CD14-positive monocyte (primary cell): Measurements from ENCODE around the gene FUT8. TPM values are rescaled to one million over a fixed set of nuclear protein-coding genes. Genes with fewer than 3 reads are reported as not detected.

ENCODE experiments used
- DNase-seq, 3 donors: peaks; one replicate each; pipeline ENCODE4 v3.0.0-alpha.2; 2011 to 2022
- H2AFZ ChIP-seq: 2 replicates; pipeline ENCODE4 v1.6.0; 2012; ENCODE audit warnings: mild to moderate bottlenecking, low read depth, low read length, inconsistent platforms; ENCODE audit not compliant: insufficient read depth, poor library complexity, severe bottlenecking
- H3K27ac ChIP-seq, 2 donors: 1 replicate in 1 of 2; 2 replicates in 1 of 2; pipeline ENCODE4 v1.5.1; 2012 to 2013; ENCODE audit warnings: low read length in 2 of 2, control low read depth in 1 of 2, inconsistent platforms in 1 of 2, low read depth in 1 of 2, mild to moderate bottlenecking in 1 of 2
- H3K27me3 ChIP-seq, 2 donors: one replicate each; pipeline versions ENCODE4 v1.6.0 to v1.6.1; 2011 to 2013; ENCODE audit warnings: low read length in 2 of 2; ENCODE audit not compliant: control insufficient read depth in 2 of 2, insufficient read depth in 2 of 2
- H3K36me3 ChIP-seq, 2 donors: replicated peaks in 1 of 2; 1 replicate in 1 of 2; 2 replicates in 1 of 2; pipeline versions ENCODE4 v1.5.1 to v1.6.1; 2012 to 2013; ENCODE audit warnings: low read length in 2 of 2, control low read depth in 1 of 2, inconsistent platforms in 1 of 2, mild to moderate bottlenecking in 1 of 2; ENCODE audit not compliant: insufficient read depth in 2 of 2, control insufficient read depth in 1 of 2
- H3K4me1 ChIP-seq, 2 donors: 1 replicate in 1 of 2; 2 replicates in 1 of 2; pipeline versions ENCODE4 v1.5.1 to v1.6.1; 2012 to 2013; ENCODE audit warnings: low read length in 2 of 2, control low read depth in 1 of 2, inconsistent platforms in 1 of 2, mild to moderate bottlenecking in 1 of 2, moderate library complexity in 1 of 2; ENCODE audit not compliant: insufficient read depth in 2 of 2, control insufficient read depth in 1 of 2
- H3K4me2 ChIP-seq: replicated peaks from 2 replicates; pipeline ENCODE3; 2012; ENCODE audit warnings: low read length, moderate library complexity, mild to moderate bottlenecking; ENCODE audit not compliant: poor library complexity, severe bottlenecking; ENCODE audit errors: extremely low read depth
- H3K4me3 ChIP-seq, 3 experiments: fragments of 200-600 bp in 1 of 3; sonication (generic) in 1 of 3; replicated peaks in 1 of 3; 1 replicate in 2 of 3; 2 replicates in 1 of 3; pipeline ENCODE4 v1.5.1; 2011 to 2013; ENCODE audit warnings: low read length in 3 of 3, mild to moderate bottlenecking in 3 of 3, control low read depth in 2 of 3, low read depth in 2 of 3, inconsistent platforms in 1 of 3, moderate library complexity in 1 of 3
- H3K79me2 ChIP-seq: 2 replicates; pipeline ENCODE4 v1.6.0; 2012; ENCODE audit warnings: mild to moderate bottlenecking, control low read depth, inconsistent platforms, low read length, moderate library complexity; ENCODE audit not compliant: insufficient read depth
- H3K9ac ChIP-seq: 2 replicates; pipeline ENCODE4 v1.6.0; 2017; ENCODE audit warnings: low read length, mild to moderate bottlenecking; ENCODE audit not compliant: insufficient read depth, poor library complexity, severe bottlenecking
- H3K9me3 ChIP-seq, 2 donors: replicated peaks in 1 of 2; 1 replicate in 1 of 2; 2 replicates in 1 of 2; pipeline versions ENCODE4 v1.5.1 to v1.6.1; 2012 to 2013; ENCODE audit warnings: low read length in 2 of 2, control low read depth in 1 of 2; ENCODE audit not compliant: control insufficient read depth in 1 of 2, insufficient read depth in 1 of 2
- H4K20me1 ChIP-seq: 2 replicates; pipeline ENCODE4 v1.6.0; 2012; ENCODE audit warnings: mild to moderate bottlenecking, low read length, control low read depth, moderate library complexity; ENCODE audit not compliant: insufficient read depth
- H3K27ac Mint-ChIP-seq, 7 donors: one replicate each; pipeline ENCODE4 v1.8.0; 2020; ENCODE audit warnings: mild to moderate bottlenecking in 7 of 7, mixed read lengths in 7 of 7, moderate library complexity in 6 of 7, inconsistent platforms in 2 of 7
- H3K27me3 Mint-ChIP-seq, 3 donors: one replicate each; pipeline ENCODE4 v1.8.0; 2021 to 2022; ENCODE audit warnings: low read depth in 3 of 3, mild to moderate bottlenecking in 3 of 3, mixed read lengths in 3 of 3, moderate library complexity in 3 of 3, inconsistent platforms in 1 of 3
- H3K36me3 Mint-ChIP-seq, 2 donors: one replicate each; pipeline ENCODE4 v1.8.0; 2020; ENCODE audit warnings: mixed read lengths in 2 of 2, inconsistent platforms in 1 of 2, mild to moderate bottlenecking in 1 of 2
- H3K4me1 Mint-ChIP-seq: one replicate; pipeline ENCODE4 v1.8.0; 2020; ENCODE audit warnings: mild to moderate bottlenecking, mixed read lengths
- H3K4me3 Mint-ChIP-seq, 2 donors: one replicate each; pipeline ENCODE4 v1.8.0; 2020; ENCODE audit warnings: mild to moderate bottlenecking in 2 of 2, mixed read lengths in 2 of 2, moderate library complexity in 1 of 2
- H3K9me3 Mint-ChIP-seq, 7 donors: one replicate each; pipeline ENCODE4 v1.8.0; 2020 to 2022; ENCODE audit warnings: mixed read lengths in 7 of 7, mild to moderate bottlenecking in 6 of 7, moderate library complexity in 6 of 7, inconsistent platforms in 2 of 7
- WGBS: methylation state at CpG from one replicate; pipeline ENCODE4 v1.1.5; 2013; ENCODE audit warnings: missing lambda C conversion rate; ENCODE audit not compliant: insufficient coverage; 5-methylcytosine and 5-hydroxymethylcytosine counted together
- intact Hi-C, 2 donors: fragments of 100-400 bp; cut with micrococcal nuclease; formaldehyde crosslinking; loops; one replicate each; pipeline versions ENCODE4 v1.15.0 to v1.15.1; 2023
- polyA plus RNA-seq, 3 donors: library from polyadenylated mRNA; depleted of rRNA in 1 of 3; unstranded in 2 of 3; stranded (reverse) in 1 of 3; fragments of 300-500 nt in 2 of 3; fragments of >200 nt in 1 of 3; fragmentation: Illumina TruSeq in 2 of 3; gene quantifications; 1 replicate in 2 of 3; 2 replicates in 1 of 3; pipeline ENCODE4 v1.2.3, GENCODE V29; 2012 to 2021
- TF ChIP-seq, protein P1 (sequence below): fragments of 200-600 bp; IDR thresholded peaks from one replicate; pipeline ENCODE4 v1.8.0; 2022; ENCODE audit warnings: antibody characterized with exemption, mild to moderate bottlenecking

FUT8 gene
- polyA plus RNA-seq, 3 donors = 1.6 to 5.1 (median 5.0) TPM

DNA sequence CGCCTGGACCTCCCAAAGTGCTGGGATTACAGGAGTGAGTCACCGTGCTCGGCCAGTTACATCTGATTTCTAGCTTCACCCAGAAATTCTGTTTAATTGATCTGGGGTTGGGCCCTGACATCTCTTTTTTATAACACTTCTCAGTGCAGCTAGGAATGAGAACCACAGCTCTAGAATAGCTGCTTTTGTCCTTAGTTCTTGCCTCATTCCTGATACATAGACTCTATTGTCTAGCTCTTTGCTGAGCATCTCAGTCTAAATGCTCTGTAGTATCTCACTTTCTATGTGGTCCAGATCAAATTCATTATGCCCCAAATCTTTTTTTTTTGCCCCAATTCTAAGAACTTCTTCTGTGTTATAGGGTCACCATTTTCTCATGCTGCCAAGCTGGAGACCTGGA lies 29.9 kb upstream of the FUT8 start:
- H3K4me3 Mint-ChIP-seq = no peak overlapping the region
- H3K27me3 ChIP-seq = no peaks in the 10 kb centered on the region
- H2AFZ ChIP-seq = no peak overlapping the region
- H3K27ac ChIP-seq = no peak overlapping the region
- H3K79me2 ChIP-seq = no peaks in the 10 kb centered on the region
- H3K27ac Mint-ChIP-seq = no peak overlapping the region
- intact Hi-C loops = no loop called here
- H3K36me3 Mint-ChIP-seq = no peaks in the 10 kb centered on the region
- H3K4me1 ChIP-seq = no peaks in the 10 kb centered on the region
- TF ChIP-seq, protein P1, sequence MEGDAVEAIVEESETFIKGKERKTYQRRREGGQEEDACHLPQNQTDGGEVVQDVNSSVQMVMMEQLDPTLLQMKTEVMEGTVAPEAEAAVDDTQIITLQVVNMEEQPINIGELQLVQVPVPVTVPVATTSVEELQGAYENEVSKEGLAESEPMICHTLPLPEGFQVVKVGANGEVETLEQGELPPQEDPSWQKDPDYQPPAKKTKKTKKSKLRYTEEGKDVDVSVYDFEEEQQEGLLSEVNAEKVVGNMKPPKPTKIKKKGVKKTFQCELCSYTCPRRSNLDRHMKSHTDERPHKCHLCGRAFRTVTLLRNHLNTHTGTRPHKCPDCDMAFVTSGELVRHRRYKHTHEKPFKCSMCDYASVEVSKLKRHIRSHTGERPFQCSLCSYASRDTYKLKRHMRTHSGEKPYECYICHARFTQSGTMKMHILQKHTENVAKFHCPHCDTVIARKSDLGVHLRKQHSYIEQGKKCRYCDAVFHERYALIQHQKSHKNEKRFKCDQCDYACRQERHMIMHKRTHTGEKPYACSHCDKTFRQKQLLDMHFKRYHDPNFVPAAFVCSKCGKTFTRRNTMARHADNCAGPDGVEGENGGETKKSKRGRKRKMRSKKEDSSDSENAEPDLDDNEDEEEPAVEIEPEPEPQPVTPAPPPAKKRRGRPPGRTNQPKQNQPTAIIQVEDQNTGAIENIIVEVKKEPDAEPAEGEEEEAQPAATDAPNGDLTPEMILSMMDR = no peak
- no peak overlapping the region for H3K4me2 ChIP-seq
- no peaks in the 10 kb centered on the region for H3K27me3 Mint-ChIP-seq
- no peak overlapping the region for H3K9ac ChIP-seq
- DNase-seq = no peak
- H3K36me3 ChIP-seq = no peaks in the 10 kb centered on the region
- no peak overlapping the region for H3K4me3 ChIP-seq
- peaks cover 6 to 25% (median 18%) of the 10 kb centered on the region in 7 donors for H3K9me3 Mint-ChIP-seq
- H3K4me1 Mint-ChIP-seq = no peaks in the 10 kb centered on the region
- H3K9me3 ChIP-seq = peaks cover 6 to 15% of the 10 kb centered on the region in 2 donors
- H4K20me1 ChIP-seq = no peaks in the 10 kb centered on the region
- 85% methylated on average over 3 of the region's 3 CpGs for WGBS

DNA sequence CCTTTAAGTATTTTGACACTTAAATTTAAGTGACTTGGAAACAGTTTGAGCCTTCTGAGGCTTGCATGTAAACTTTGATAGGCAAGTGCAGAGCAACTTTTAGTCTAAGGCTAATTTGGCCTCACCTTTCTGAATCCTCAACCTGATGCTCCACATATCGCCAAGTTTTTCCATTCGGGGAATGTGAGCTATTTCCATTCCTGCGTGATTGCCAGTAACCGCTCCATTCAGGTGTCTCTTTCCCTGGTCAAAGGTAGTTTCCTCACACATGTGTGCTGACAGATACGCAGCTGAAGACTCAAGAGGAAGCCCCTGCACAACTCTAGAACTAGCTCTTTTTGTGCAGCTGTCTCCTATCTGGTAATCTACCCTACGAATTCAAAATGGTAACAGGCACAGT lies 25.4 kb upstream of the FUT8 start:
- 98% methylated on average over 5 of the region's 6 CpGs for WGBS
- H3K4me3 Mint-ChIP-seq = no peak overlapping the region
- Histone ChIP-seq H3K27ac (no peak overlapping the region), H3K79me2 (no peaks in the 10 kb centered on the region), H2AFZ (no peak overlapping the region), H3K36me3 (no peaks in the 10 kb centered on the region), H3K27me3 (no peaks in the 10 kb centered on the region), H3K4me3 (no peak overlapping the region), H4K20me1 (no peaks in the 10 kb centered on the region), H3K4me1 (no peaks in the 10 kb centered on the region), H3K9ac (no peak overlapping the region), H3K9me3 (no peaks in the 10 kb centered on the region), H3K4me2 (no peak overlapping the region)
- H3K4me1 Mint-ChIP-seq = peaks cover 3% of the 10 kb centered on the region
- no peak for DNase-seq
- TF ChIP-seq, protein P1 = no peak
- intact Hi-C loops = no loop called here
- H3K9me3 Mint-ChIP-seq = peaks cover 0 to 5% (median 1%) of the 10 kb centered on the region in 7 donors
- peaks cover 0 to 2% (median 1%) of the 10 kb centered on the region in 3 donors for H3K27me3 Mint-ChIP-seq
- H3K36me3 Mint-ChIP-seq = no peaks in the 10 kb centered on the region
- H3K27ac Mint-ChIP-seq = no peak overlapping the region
